Lung microvascular endothelial cell (primary cell): ENCODE results near the gene SLC22A7. TPM values are rescaled to one million over a fixed set of nuclear protein-coding genes. Genes with fewer than 3 reads are reported as not detected.
"Not testable (repeated sequence)": the region's sequence is repeated elsewhere in the genome, so short reads cannot be mapped to it uniquely, and the experiment has no call there.

Experiments used
- DNase-seq, 2 donors: peaks; one replicate each; pipeline versions ENCODE4 v3.0.0 to v3.0.0-alpha.2; 2010; ENCODE audit warnings: low read depth in 2 of 2
- total RNA-seq: library from RNA; depleted of rRNA; stranded (reverse); fragments of >200 nt; gene quantifications from 2 replicates; pipeline ENCODE4 v1.2.1, GENCODE V29; 2014

SLC22A7 gene
- total RNA-seq, 1 donor from 2014 or later = not detected

GRCh38 chr6:43336382-43336781 lies 38.3 kb downstream of the SLC22A7 start:
- no peak for DNase-seq

- no peak for DNase-seq
Observed at GRCh38 chr6:43338243-43338642, 40.2 kb downstream of the SLC22A7 start.

- no peak for DNase-seq
Observed at GRCh38 chr6:43339168-43339567, 41.1 kb downstream of the SLC22A7 start.

DNA sequence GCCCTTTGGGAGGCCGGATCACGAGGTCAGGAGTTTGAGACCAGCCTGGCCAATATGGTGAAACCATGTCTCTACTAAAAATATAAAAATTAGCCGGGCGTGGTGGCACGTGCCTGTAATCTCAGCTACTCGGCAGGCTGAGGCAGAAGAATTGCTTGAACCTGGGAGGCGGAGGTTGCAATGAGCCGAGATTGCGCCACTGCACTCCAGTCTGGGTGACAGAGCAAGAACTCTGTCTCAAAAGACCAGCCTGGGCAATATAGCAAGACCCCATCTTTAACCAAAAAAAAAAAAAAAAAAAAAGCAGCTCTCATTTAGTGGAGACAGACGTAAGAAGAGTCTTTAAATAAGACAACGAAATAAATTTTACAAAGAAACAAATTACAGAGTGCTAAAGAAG lies 48.2 kb downstream of the SLC22A7 start:
- DNase-seq = not testable (repeated sequence)

DNA sequence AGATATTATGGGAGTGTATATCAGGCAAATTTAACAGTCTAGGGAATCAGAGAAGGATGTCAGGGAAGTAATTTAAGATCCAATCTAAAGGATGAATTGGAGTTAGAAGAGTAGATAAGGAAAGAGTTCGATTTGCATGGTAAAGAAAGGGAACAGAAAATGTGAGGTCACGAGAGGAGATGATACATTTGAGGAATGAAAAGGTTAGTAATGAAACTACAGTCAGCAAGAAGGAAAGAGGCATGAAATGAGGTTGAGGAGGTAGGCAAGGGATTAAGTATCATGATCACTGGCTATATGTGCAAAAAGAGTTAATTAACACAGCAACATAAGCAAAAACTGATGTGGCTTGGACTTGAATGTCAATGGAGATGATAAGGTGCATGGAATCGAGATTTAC lies 49.0 kb downstream of the SLC22A7 start:
- no peak for DNase-seq

GRCh38 chr6:43347444-43347843 lies 49.4 kb downstream of the SLC22A7 start:
- no peak for DNase-seq

DNA sequence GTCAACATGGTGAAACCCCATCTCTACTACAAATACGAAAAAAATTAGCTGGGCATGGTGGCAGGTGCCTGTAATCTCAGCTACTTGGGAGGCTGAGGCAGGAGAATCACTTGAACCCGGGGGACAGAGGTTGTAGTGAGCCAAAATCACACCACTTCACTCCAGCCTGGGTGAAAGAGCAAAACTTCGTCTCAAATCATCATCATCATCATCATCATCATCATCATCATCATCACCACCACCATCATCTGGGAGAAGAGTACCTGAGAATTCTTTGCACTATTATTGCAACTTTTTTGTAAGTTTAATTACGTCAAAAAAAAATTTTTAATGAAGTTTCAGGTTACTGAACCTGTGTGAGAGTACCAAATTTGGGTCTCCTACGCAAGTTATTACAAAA lies 53.9 kb downstream of the SLC22A7 start:
- DNase-seq = not testable (repeated sequence)

Other genes starting within 250 kb of the SLC22A7 start
- 15.0 and 19.4 TPM in 2 replicates for gene CUL7, start 244.4 kb upstream of the SLC22A7 start, total RNA-seq
- gene MRPL2, start 238.8 kb upstream of the SLC22A7 start, total RNA-seq = 9.4 and 11.3 TPM in 2 replicates
- gene KLC4, start 238.6 kb upstream of the SLC22A7 start, total RNA-seq = 13.1 and 19.2 TPM in 2 replicates
- 17.2 and 26.8 TPM in 2 replicates for gene PTK7, start 221.9 kb upstream of the SLC22A7 start, total RNA-seq
- gene SRF, start 127.0 kb upstream of the SLC22A7 start, total RNA-seq = 8.3 and 12.7 TPM in 2 replicates
- 11.6 and 19.6 TPM in 2 replicates for gene CUL9, start 116.1 kb upstream of the SLC22A7 start, total RNA-seq
- 26.8 and 50.3 TPM in 2 replicates for gene DNPH1, start 68.8 kb upstream of the SLC22A7 start, total RNA-seq
- gene TTBK1, start 54.8 kb upstream of the SLC22A7 start, total RNA-seq = under 0.01 TPM in 1 of 2 replicates, not detected in the other
- gene CRIP3, start 10.6 kb downstream of the SLC22A7 start, total RNA-seq = not detected in 2 replicates
- 3.9 and 5.6 TPM in 2 replicates for gene ZNF318, start 71.4 kb downstream of the SLC22A7 start, total RNA-seq
- gene ABCC10, start 129.3 kb downstream of the SLC22A7 start, total RNA-seq = 10.2 and 17.1 TPM in 2 replicates
- gene DLK2, start 157.3 kb downstream of the SLC22A7 start, total RNA-seq = 0.22 and 1.2 TPM in 2 replicates
- 4.6 and 6.5 TPM in 2 replicates for gene TJAP1, start 179.3 kb downstream of the SLC22A7 start, total RNA-seq
- gene LRRC73, start 212.1 kb downstream of the SLC22A7 start, total RNA-seq = under 0.01 TPM in 2 replicates
- gene YIPF3, start 218.7 kb downstream of the SLC22A7 start, total RNA-seq = 94.1 and 137 TPM in 2 replicates
- gene POLR1C, start 218.8 kb downstream of the SLC22A7 start, total RNA-seq = 23.8 and 27.0 TPM in 2 replicates